Activated CD8-positive, alpha-beta memory T cell treated with anti-CD3 and anti-CD28 coated beads for 24 hours (primary cell): Measurements from ENCODE around the gene PSMG3.
"Not testable (repeated sequence)": the region's sequence is repeated elsewhere in the genome, so short reads cannot be mapped to it uniquely, and the experiment has no call there.

ENCODE experiments used
- DNase-seq: peaks from one replicate; pipeline ENCODE4 v3.0.0-alpha.2; 2020

PSMG3 gene

DNA sequence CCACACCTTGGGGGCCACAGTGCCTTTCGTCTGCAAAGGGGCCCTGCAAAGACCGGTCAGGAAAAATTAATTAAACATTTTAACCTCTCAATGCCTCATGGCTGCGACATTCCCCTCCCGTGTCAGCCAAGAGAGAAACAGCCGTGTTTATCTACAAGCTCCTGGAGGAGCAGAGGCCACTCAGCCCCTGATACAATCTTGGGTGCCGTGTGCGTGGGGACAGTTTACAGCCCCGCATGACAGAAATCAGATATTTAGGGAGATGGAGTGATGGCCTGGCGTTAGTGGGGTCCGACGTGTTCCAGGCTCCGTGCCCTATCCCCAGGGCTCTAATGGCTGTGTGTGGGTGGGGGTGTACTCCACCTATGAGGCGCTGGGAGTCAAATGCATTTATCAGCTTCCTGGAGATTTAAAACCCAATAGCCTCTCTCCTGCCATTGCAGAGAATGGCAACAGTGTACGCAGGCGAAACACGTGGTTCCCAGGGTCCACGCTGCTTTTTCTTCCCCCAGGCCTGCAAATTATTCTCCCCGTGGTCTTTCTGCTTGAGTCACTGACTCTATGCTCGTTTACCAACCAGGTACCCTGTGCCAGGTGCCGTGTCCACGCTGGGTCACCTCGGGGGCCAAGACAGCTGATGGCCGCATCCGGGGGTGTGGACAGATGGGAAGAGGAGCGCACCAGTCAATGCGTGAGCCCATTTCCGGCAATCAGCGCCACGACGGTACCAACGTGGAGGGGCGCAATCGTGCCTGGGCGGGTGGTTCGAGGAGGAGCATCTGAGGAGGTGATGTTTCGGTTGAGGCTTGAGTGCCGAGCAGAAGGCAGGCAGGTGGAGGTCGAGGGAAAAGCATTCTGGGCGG is 26.6 kb upstream of the PSMG3 start:
- DNase-seq = no peak

DNA sequence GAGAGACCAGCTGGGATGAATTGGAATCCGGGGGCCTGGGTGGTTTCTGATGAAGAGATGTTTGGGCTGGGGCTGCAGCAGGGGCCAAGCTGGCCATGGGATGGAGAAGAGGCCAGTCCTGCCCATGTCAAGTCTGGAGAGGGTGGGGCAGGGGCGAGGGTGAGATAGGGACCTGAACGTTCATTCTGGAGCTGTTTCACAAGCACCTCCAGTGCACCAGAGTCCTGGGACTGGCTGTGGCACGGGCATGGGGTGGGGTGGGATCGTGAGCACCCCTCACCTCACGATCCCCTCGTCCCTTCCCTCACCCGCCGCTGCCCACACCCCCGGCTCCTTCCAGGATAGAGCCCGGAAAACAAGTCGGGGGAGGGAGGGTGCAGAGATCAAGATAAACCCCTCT is 25.8 kb upstream of the PSMG3 start:
- DNase-seq = no peak

DNA sequence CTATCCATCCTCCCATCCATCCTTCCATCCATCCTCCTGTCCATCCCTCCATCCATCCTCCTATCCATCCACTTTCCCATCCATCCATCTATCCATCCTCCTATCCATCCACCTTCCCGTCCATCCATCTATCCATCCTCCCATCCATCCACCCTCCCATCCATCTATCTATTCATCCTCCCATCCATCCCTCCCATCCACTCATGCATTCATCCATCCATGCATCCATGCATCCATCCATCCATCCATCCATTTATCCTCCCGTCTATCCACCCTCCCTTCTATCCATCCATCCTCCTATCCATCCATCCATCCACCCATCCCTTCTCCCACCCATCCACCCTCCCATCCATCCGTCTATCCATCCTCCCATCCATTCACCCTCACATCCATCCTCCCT is 25.2 kb upstream of the PSMG3 start:
- no peak for DNase-seq

DNA sequence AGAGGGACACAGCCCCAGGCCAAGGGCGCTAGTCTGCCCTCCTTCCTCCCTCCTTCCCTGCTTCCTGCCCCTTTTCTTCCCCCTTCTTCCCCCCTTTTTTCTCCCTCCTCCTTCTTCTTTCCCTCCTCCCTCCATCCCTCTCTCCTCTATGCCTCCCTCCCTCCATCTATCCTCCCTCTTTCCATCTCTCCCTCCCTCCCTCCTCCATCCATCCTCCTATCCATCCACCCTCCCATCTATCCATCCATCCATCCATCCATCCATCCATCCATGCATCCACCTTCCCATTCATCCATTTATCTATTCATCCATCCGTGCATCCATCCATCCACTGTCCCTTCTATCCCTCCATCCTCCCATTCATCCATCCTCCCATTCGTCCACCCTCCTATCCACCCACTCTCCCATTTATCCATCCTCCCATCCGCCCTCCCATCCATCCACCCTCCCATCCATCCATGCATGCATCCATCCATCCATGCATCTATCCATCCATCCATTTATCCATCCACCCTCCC is 24.1 kb upstream of the PSMG3 start:
- DNase-seq = no peak

DNA sequence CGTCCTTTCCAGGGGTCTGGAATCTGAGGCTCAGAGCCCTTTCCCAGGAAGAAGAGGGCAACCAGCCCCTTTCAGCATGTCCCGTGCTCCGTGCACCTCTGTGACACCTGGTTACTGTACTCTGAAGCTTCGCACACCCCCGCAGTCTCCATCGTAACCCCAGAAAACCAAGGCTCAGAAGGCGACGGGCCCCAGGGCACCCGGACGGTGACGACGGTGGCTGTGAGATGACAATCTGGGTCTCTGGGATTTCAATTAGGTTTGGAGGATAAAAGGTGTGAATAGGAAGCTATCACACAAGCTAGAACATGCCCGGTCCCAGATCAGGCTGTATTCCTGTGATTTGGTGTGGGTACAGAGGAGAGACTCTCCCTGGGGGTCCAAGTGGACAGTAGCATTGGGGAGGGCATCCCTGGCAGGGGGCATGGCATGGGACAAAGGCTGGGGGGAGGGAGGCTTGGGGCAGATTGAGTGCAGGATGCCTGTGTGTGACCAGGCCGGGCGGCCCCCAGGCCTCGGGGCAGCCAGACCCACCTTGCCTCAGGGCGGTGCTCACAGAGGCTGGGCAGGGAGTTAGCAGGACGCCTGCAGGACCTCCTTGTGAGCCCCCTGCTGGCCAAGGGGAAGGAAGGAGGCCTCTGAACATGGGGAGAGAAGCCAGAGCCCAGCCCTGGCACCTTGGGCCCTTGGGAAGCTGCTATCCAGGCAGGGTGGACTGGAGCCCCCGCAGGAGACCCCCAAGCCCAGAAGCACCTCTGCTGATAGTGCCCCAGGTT is 23.4 kb upstream of the PSMG3 start:
- DNase-seq = no peak

DNA sequence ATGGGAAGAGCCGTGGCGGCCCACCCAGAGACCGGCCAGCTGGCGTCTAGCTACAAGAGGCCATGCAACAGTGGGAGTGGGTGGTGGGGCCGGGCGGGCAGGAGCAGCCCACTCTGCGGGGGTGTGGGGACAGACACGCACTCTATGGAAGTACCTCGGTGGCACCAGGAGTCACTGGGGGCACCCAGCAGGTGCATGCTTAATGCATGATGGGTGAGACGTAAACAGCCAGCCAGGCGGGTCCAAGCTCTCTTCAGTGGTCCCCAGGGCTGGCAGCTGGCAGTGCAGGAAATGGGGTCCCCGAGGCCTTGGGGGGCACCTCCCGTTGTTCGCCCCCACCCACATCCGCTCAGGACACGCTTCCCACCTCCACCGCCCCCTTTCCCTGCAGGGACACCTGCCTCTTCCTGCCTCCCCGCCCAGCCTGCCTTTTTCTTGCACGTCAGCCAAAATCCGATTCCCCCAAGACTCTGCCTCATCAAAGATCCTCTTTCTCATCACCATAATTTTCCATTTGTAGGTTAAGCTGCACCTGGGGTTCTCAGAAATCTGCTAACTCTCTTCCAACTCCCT is 22.6 kb upstream of the PSMG3 start:
- DNase-seq = peak; percentile 60

DNA sequence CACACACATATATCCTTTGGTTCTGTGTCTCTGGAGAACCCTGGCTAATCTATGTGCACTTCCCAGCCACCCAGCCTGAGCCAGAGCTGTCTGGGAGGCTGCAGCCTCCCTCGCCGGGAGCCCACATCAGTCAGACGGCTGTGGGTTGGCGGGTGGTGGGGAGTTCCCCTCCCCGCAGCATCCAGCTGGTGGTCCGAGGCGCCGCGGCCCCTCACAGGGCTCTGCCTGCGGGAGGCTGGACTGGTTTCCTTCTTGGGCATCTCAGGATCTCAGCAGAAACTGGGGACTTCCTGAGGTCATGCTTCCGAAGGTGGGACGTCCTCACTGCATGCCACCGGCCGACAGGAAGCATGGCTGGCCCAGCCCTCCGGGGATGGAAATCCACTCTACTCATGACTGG is 22.0 kb upstream of the PSMG3 start:
- peak; percentile 67 for DNase-seq

DNA sequence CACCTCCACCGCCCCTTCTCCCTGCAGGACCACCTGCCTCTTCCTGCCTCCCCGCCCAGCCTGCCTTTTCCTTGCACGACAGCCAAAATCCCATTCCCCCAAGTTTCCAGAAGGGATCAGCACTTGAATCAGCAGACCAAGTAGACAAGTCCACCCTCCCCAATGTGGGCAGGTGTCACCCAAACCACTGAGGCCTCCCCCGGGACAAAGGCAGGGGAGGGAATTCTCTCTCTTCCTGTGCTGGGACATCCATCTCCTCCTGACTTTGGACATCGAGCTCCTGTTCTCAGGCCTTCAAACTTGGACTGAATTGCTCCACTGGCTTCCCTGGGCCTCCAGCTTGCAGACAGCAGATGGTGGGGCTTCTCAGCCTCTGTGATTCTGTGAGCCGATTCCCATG is 21.6 kb upstream of the PSMG3 start:
- DNase-seq = no peak

DNA sequence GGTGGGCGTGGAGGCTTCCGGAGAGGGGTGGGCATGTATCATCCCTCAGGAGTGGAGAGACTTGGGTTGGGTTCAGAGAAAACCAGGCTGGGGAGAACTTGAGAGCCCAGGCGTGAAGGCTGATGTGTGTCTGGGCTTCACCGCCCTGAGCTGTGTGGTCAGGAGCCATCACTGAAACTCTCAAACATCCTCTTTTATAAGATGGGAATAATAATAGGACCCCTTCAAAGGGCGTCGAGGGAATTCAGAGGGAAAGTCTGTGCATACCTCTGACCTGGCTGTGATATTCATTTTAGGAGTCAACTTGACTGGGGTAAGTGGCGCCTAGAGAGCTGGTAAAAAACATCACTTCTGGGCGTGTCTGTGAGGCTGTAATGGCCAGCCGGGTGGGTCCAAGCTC is 21.1 kb upstream of the PSMG3 start:
- no peak for DNase-seq

DNA sequence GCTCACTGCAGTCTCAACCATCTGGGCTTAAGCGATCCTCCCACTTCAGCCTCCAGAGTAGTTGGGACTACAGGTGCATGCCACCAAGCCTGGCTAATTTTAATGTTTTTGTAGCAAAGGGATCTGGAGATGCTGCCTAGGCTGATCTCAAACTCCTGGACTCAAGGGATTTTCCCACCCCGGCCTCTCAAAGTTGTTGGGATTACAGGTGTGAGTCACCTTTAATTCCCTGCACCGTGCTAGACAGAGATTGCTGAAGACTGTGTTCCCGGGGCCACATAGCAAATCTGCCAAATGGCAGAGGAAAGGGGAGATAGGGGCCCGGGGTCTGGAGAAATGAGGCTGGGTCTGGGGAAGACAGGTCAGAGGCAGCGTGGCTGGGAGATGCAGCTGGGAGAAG is 20.6 kb upstream of the PSMG3 start:
- no peak for DNase-seq

DNA sequence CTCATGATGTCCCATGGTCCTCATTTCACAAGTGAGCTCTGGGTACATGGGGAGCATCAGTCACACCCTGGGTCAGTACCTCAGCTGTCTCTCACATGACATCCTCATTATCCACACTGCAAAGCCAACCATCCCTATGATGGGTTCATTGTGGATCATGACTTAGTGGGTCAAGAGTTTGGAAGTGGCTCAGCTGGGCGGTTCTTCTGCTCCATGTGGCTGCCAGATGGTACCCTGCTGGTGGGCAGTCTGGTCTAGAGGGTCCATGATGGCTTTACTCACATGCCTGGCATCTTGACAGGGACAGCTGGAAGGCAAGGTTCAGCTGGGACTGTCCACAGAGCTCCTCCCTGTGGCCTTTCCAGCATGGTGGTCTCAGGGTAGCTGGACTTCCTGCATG is 19.1 kb upstream of the PSMG3 start:
- DNase-seq = no peak

DNA sequence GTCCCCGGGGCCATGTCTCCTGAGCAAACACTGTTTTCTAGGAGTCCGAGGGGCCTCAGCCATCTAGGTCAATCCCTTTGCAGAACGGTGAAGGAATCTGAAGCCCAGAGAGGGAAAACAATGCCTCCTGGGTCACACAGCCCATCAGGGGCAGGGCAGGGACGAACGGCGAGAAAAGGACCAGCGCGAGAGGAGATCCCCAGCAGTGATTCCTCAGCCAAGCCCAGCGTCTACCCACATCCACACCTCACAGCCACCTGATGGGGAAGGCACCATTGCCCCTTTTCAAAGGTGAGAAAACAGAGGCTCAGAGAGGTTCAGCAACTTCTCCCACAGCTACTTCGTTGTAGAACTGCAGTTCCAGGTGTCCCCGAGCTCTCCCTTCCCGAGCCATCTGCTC is 17.9 kb upstream of the PSMG3 start:
- DNase-seq = no peak

DNA sequence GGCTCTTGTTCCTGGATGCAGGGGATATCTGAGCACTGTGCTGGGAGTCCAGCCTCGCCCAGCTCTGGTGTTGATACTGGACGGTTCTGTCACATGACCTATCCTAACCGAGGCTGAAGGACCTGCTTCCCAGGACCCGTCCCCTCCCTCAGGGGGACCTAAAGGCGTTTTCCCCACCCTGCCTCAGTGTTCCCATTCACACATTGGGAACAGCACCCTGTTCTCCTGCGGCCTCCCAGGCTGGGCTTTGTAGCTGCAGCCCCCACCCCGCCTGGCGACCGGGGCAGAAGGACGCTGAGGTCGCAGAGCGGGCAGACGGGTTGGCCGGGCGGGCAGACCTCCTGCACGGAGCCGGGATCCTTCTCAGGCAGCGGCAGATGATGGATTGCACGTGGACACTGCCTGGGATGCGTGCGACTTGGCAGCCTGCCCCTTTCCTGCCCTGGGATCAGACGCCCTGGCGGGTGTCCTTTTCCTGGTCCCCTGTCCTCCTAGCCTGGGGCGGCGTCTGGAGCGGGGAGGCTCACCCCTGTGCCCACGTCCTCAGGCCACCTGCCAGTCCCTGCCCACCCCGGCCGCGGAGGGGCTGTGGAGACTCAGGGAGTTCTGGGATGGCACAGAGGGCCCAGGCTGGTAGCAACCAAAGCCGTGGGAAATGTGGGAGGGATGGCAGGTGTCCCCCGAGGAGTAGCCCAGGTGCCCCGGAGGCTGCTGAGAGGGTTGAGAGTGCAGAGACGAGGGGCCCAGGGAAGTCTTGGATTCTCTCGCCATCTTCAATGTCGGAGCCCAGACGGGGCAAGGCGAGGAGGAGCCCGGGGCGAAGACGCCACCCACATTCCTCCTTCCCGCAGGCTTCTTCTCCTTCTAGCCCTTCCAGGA is 17.2 kb upstream of the PSMG3 start:
- no peak for DNase-seq

DNA sequence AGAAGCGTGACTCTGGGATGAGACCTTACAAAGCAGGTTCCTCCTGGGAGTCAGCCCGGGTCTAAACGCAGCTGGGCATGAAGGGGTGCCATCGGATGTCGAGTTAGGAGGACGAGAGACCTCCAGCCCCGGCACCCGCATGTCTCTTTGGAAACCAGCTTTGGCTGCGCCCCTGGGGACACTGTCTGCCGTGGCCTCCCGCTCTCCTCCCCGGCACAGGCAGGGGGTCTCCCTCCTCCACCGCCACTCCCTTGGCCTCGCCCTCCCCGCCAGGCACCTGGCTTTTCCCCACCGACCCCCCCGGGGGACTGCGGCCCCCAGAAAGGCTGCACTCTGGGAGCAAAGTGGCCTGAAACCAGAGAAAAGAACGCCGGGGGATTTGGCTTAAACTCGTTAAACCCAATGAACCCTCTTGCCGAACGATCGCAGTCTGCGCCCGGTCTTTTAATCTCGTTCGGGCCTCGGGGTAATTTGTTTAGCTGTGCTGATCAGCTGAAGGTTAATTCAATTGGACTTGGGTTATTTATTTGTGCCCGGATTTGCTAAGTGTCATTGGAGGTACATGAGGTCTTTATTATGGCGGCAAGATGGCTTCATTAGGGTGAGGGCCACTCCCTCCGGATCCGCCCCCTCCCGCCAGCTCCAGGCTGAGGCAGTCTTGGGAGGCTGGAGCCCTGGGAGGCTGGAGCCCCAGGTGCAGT is 16.4 kb upstream of the PSMG3 start:
- no peak for DNase-seq

DNA sequence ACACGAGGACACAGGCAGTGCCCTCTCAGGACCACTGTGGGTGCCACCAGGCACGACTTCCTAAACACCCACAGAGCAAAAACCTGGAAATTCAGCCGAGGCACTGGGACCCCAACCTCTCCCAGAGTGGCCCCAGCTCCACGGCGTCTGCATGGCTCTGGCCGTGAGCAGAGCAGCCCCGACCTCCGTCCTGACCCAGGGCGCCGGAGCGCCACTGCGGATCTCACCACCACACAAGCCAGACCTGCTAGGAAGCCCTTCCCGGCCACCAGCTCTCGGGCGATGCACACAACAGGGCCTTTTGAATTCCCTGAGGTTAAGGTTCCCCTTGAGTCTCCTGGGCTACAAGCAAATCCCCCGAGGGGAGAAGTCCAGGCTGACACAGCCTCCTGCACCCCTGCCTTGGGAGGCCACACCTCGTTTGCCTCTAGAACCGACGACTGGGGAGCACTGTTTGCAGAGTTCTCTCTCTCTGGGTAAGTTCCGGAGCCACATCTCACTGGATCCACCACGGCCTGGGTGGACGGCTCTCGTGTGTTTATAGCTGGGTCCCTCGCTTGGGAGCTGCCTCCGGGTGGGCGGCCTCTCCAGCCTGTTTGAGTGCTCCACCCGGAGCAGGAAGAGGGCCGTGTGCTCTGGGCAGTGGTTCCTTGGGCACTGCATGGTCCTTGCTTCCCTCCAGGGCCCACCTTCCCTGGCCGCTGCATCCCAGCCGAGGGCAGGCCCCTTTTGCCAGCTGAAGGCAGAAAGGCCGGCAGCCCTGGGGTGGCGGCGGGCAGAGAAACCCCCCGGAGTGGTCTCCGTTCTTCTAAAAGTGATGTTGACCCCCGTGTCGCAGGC is 15.5 kb upstream of the PSMG3 start:
- no peak for DNase-seq

DNA sequence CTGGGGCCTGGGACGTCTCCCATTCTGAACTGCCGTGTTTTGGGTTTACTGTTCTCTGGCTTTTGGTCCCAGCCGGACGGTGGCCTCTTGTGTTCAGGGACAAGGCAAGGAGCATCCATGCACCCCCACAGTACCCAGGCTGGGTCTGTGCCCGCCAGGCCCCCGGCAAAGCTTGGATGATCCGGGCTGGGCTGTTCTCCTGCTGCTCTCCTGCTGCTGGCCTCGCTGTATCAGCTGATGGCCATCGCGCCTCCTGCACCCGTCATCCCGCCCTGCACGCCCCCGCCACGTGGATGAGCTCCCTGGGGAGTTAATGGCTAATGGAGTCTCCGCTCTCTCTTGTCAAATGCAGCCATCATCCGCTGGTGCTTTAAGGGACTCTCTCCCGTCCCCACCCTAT is 14.9 kb upstream of the PSMG3 start:
- DNase-seq = no peak

DNA sequence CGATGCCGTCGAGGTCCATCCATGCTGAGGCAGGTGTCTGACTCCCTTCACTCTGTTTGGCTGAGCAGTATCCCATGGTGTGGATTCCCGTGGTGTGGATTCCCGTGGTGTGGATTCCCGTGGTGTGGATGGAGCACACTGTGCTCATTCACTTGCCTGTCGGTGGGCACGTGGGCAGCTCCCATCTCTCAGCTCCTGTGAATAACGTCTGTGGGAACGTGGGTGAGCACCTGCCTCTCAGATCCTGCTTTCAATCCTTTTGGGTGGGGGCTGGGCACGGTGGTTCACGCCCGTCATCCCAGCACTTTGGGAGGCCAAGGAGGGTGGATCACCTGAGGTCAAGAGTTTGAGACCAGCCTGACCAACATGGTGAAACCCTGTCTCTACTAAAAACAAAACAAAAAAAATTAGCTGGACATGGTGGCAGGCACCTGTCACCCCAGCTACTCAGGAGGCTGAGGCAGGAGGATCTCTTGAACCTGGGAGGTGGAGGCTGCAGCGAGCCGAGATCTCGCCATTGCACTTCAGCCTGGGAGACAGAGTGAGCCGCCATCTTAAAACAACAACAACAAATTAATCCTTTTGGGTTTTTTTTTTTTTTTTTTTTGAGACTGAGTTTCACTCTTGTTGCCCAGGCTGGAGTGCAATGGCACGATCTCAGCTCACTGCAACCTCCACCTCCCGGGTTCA is 13.6 kb upstream of the PSMG3 start:
- not testable (repeated sequence) for DNase-seq

DNA sequence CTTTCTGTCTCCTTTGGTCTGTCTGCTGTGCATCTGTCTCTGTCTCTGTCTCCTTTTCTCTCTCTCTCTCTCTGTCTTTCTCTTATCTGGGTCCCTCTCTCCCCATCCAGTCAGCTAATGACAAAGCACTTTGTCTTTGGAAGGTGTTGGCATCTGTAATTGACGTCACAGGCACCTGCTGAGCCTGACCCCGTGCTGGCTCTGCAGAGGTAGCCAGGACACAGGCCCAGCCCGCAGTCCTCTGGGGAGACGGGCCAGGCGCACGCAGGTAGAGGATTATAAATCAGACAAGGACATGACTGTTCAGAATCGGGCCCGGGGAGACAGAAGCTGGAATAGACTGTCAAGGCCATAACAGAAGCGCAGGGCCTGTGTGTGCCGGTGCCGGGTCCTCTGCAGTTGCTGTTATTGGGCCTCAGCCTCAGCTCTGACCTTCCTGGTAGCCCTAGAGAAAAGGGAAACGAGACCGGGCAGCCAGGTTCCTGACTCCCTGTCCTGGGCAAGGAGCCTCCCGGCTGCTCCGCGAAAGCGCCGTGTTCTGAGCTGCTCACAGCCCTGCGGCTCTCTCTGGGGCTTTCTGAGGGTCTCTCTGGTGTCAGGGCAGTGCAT is 10.7 kb upstream of the PSMG3 start:
- no peak for DNase-seq

DNA sequence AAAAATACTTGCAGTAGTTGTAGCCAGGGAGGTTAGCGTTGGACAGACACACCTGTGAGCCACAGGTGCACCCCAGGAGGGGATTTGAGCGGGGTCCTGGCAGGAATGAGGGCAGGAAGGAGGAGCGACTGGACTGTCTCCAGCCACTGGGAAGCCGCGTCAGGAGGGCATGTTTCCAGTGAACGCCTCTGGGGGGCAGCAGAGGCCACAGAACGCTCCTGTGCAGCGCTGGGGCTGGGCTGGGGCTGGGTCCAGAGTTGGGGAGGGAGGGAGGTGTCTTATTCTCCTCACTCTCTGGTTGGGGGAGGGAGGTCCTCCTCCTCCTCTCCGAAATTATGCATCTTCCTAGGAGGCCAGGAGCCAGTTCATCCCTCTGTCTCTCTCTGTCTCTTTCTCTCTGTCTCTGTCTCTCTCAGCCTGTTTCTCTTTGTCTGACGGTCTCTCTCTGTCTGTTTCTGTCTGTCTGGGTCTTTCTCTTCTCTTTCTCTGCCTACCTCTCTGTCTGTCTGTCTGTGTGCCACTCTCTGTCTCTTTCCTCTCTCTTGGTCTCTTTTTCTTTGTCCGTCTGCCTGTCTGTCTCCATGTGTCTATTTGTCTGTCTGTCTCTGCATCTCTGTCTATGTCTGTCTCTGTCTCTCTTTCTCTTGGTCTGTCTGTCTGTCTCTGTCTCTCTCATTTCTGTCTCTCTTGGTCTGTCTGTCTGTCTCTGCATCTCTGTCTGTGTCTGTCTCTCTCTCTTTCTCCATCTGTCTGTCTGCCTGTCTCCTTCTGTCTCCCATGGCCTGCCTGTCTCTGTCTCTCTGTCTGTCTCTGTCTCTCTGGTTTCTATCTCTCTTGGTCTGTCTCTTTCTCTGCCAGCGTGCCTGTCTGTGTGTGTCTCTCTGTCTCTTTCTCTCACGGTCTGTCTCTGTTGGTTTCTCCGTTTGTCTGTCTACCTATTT is 9.9 kb upstream of the PSMG3 start:
- DNase-seq = peak; percentile 90
